Naive thymus-derived CD8-positive, alpha-beta T cell (primary cell): ENCODE results near the gene NUMB. TPM values are rescaled to one million over a fixed set of nuclear protein-coding genes. Genes with fewer than 3 reads are reported as not detected.

Source experiments
- ATAC-seq, 2 donors: fragments of 150-1000 bp; cut with Tn5 transposase in 1 of 2; sonication (Bioruptor Pico), chemical (Tn5 transposase) in 1 of 2; 1 replicate in 1 of 2; 2 replicates in 1 of 2; pipeline ENCODE4 v1.10.0; 2021; ENCODE audit warnings: mild to moderate bottlenecking in 2 of 2, moderate library complexity in 2 of 2
- POLR2A ChIA-PET: fragments of 350-600 bp; sonication (Branson Sonifier 250); formaldehyde crosslinking; loops from one replicate; lab custom pipeline; 2021; ENCODE audit warnings: antibody characterized with exemption; lab: Charles Lee
- DNase-seq, 10 donors: peaks; one replicate each; pipeline versions ENCODE4 v3.0.0 to v3.0.0-alpha.2; 2020 to 2022
- H3K27ac Mint-ChIP-seq, 10 donors: one replicate each; pipeline ENCODE4 v1.8.0; 2020 to 2022; ENCODE audit warnings: mild to moderate bottlenecking in 10 of 10, mixed read lengths in 10 of 10, moderate library complexity in 4 of 10, inconsistent platforms in 1 of 10
- H3K27me3 Mint-ChIP-seq, 5 donors: one replicate each; pipeline ENCODE4 v1.8.0; 2021 to 2022; ENCODE audit warnings: mixed read lengths in 5 of 5
- H3K36me3 Mint-ChIP-seq, 3 donors: one replicate each; pipeline ENCODE4 v1.8.0; 2020 to 2022; ENCODE audit warnings: mixed read lengths in 3 of 3, mild to moderate bottlenecking in 2 of 3, inconsistent platforms in 1 of 3
- H3K4me1 Mint-ChIP-seq, 4 donors: one replicate each; pipeline ENCODE4 v1.8.0; 2021 to 2022; ENCODE audit warnings: mixed read lengths in 4 of 4
- H3K4me3 Mint-ChIP-seq, 10 donors: one replicate each; pipeline ENCODE4 v1.8.0; 2020 to 2022; ENCODE audit warnings: mild to moderate bottlenecking in 10 of 10, mixed read lengths in 10 of 10, moderate library complexity in 6 of 10, inconsistent platforms in 1 of 10
- H3K9me3 Mint-ChIP-seq, 9 donors: one replicate each; pipeline ENCODE4 v1.8.0; 2020 to 2022; ENCODE audit warnings: mixed read lengths in 9 of 9, mild to moderate bottlenecking in 3 of 9, inconsistent platforms in 1 of 9, moderate library complexity in 1 of 9
- polyA plus RNA-seq, 3 donors: library from polyadenylated mRNA; unstranded; fragments of 300-500 nt; fragmentation: Illumina TruSeq; gene quantifications; one replicate each; pipeline ENCODE4 v1.2.3, GENCODE V29; 2021
- total RNA-seq, 8 experiments: library from RNA in 2 of 8; stranded (reverse) in 2 of 8; gene quantifications; one replicate each; pipeline ENCODE4 v1.2.3 and lab custom pipeline; 2021 to 2026

NUMB gene
- total and polyA plus RNA-seq, 5 experiments from 2014 or later, result 24.5 to 51.2 (median 34.7) TPM

DNA sequence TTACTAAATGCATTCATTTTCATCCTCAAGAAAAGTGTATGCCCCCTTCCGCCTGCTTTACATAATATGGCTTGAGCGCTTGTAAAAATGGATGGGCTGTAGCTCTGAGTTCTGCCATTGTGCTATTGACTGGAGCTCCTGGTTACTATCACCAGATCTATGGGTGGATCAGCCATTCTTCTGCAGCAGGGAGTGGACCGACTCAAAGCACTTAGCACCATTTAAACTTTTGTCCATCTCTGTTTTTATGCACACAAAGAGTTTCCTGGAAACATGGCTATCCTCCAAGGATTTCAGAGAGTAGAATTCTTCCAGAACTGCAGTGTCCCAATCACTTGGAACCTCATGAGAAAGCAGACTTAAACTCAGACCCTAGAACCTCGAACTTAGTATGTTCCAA is 4.5 kb upstream of the NUMB start:
- POLR2A ChIA-PET, result interaction anchor here (1.2 to 1.7 kb wide), 2 partner anchors 12 to 28 kb away, joined by 3 to 4 read pairs; partner anchors contain the start of gene RIOX1
- Mint-ChIP-seq H3K4me1 (peaks cover 24 to 51% (median 39%) of the 10 kb centered on the region in 4 donors), H3K27me3 (peaks cover 0 to 2% (median 0%) of the 10 kb centered on the region in 5 donors), H3K4me3 (peak overlapping the region in 1 of 10 donors; percentile 55), H3K27ac (no peak overlapping the region), H3K9me3 (no peaks in the 10 kb centered on the region), H3K36me3 (no peaks in the 10 kb centered on the region)
- no peak for ATAC-seq
- no peak for DNase-seq

DNA sequence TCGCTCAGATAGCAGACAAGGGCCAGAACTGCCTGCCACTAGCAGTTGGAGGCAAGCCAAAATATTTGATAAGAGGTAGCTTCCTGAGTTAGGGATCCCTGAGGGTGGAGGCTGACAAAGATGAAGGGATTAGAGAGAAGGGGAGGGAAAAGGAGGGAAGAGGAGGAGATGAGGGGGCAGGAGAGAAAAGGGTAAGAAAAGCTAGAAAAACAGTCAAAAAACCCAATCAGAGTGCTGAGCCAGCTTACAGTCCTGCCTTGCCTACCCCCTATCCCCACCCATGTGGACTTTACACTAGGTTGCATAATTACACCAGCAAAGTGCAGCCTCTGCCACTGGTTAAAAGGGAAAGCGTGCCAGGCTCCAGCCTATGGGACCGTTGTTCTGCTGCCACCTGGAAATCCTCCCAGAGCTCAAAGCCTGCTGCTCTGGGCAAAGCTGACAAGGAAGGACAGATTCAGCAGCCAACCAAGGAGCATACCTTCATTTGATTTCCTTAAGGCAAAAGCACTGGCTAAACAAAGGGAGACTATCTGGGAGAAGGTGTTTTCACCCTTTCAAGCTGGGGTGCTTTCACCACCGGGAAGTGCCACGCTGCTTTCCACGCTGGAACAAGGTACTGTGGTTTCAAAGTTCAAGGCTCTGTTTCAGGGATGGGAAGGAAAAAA is 3.8 kb upstream of the NUMB start:
- peaks cover 28 to 49% (median 39%) of the 10 kb centered on the region in 4 donors for H3K4me1 Mint-ChIP-seq
- H3K36me3 Mint-ChIP-seq, result no peaks in the 10 kb centered on the region
- H3K4me3 Mint-ChIP-seq, result no peak overlapping the region
- POLR2A ChIA-PET, result interaction anchor here (1.7 kb wide), 1 partner anchor 11 kb away, joined by 4 read pairs; no protein-coding TSS in a partner anchor
- no peak for ATAC-seq
- H3K9me3 Mint-ChIP-seq, result no peaks in the 10 kb centered on the region
- no peak overlapping the region for H3K27ac Mint-ChIP-seq
- peaks cover 0 to 2% (median 0%) of the 10 kb centered on the region in 5 donors for H3K27me3 Mint-ChIP-seq
- DNase-seq, result no peak

DNA sequence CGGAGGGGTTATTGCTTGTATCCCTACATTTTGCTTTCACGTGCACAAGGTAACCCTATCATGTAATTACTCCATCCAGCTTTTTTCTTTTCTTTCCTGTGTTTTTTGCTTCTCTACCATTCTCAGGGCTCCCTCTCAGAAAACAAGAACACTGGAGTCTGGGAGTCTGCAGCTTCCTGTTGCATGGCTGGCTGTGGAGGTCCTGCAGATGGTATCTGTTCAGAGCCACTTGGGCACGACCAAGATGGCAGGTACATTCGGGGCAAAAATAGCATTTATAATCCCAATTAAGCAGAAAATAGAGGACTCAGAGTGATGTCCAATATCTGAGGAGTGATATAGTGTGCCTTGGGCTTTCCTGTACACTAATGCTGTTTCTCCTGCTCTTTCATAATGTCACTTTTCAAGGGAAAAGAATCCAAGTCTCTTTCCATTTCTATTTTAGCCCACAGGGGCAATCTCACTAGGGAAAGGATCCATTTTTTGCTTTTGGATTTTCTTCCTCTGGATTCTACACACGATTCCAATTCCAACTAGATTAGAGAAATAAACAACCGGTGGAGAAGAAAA is 3.2 kb upstream of the NUMB start:
- Mint-ChIP-seq H3K27ac (no peak overlapping the region), H3K4me3 (no peak overlapping the region)

DNA sequence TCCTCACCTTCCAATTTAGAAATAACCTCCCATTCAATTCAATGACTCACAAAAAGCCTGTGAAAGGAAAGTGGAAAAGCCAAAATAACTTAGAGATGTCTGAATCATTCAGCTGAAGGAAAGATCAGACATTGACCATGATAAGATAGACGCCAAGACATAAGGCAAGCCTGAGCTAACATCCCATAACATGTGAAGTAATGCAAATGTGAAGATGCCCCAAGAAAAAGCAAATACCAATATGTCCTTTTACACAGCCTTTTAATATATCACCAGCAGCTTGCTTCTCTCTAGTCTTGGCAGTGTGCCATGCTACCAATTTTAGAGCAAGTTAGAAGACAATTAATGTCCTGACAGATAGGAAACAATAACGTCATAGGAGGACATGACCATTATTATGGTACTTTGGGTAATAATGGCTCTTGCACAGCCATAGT is 2.4 kb upstream of the NUMB start:
- peak overlapping the region in 1 of 10 donors; percentile 6 for H3K4me3 Mint-ChIP-seq
- peak overlapping the region in 2 of 10 donors; percentile 1 to 4 for H3K27ac Mint-ChIP-seq
- no peak for ATAC-seq
- H3K27me3 Mint-ChIP-seq, result peaks cover 0 to 2% (median 0%) of the 10 kb centered on the region in 5 donors
- H3K4me1 Mint-ChIP-seq, result peaks cover 31 to 51% (median 43%) of the 10 kb centered on the region in 4 donors
- no peak for DNase-seq
- POLR2A ChIA-PET, result no interaction called here
- no peaks in the 10 kb centered on the region for H3K36me3 Mint-ChIP-seq
- H3K9me3 Mint-ChIP-seq, result no peaks in the 10 kb centered on the region

More for the DNA sequence above, 3.2 kb upstream of the NUMB start:
- POLR2A ChIA-PET, result no interaction called here
- DNase-seq, result no peak
- no peak for ATAC-seq
- Mint-ChIP-seq H3K4me1 (peaks cover 33 to 50% (median 44%) of the 10 kb centered on the region in 4 donors), H3K36me3 (no peaks in the 10 kb centered on the region), H3K9me3 (no peaks in the 10 kb centered on the region), H3K27me3 (peaks cover 0 to 2% (median 0%) of the 10 kb centered on the region in 5 donors)

DNA sequence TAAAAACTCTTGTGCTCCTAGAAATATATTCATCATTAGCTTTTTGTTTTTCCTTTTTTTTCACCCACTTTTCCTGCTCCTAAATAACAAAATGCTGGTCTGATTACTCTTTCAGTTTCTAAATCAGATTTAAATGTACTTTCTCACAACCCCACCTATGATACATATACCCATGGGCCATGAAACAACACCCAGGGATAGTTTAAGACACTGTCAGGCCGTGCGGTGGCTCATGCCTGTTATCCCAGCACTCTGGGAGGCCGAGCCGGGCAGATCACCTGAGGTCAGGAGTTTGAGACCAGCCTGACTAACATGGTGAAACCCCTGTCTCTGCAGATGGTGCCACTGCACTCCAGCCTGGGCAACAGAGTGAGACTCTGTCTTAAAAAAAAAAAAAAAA is 1.6 kb upstream of the NUMB start:
- Mint-ChIP-seq H3K36me3 (no peaks in the 10 kb centered on the region), H3K27me3 (peaks cover 0 to 2% (median 0%) of the 10 kb centered on the region in 5 donors), H3K4me1 (peaks cover 28 to 51% (median 43%) of the 10 kb centered on the region in 4 donors), H3K9me3 (no peaks in the 10 kb centered on the region), H3K4me3 (peak overlapping the region in 5 of 10 donors; percentile 63 to 98 (median 69)), H3K27ac (no peak overlapping the region)
- POLR2A ChIA-PET, result interaction anchor here (3.2 kb wide), 1 partner anchor 31 kb away, joined by 21 read pairs; the partner anchor contains the start of gene RIOX1
- DNase-seq, result no peak
- no peak for ATAC-seq

DNA sequence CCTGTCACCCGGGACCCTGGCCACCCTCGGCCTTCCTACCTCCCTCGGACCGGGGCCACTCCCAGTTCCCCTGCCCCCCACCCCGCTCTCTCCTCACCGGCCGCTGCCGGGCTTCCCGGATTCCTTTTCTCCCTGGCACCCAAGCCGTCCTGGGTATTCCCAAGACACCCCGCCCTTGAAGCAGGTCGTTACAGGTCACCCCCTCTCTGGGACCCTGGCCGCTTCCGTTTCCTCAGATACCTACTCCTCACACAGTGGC is 493 bp downstream of the NUMB start:
- POLR2A ChIA-PET, result interaction anchor here (0.8 to 3.2 kb wide), 11 partner anchors 10 to 1716 kb away, joined by 3 to 21 read pairs (median 5); partner anchors contain the start of genes ACOT2, PSEN1, RBM25 and RIOX1
- DNase-seq (peak in 2 of 10 donors; percentile 0 to 5), ATAC-seq (no peak)
- Mint-ChIP-seq H3K27me3 (peaks cover 0 to 2% (median 0%) of the 10 kb centered on the region in 5 donors), H3K9me3 (no peaks in the 10 kb centered on the region), H3K4me1 (peaks cover 21 to 45% (median 41%) of the 10 kb centered on the region in 4 donors), H3K4me3 (peak overlapping the region; percentile 89 to 100 (median 98)), H3K36me3 (no peaks in the 10 kb centered on the region), H3K27ac (peak overlapping the region; percentile 46 to 98 (median 92))

DNA sequence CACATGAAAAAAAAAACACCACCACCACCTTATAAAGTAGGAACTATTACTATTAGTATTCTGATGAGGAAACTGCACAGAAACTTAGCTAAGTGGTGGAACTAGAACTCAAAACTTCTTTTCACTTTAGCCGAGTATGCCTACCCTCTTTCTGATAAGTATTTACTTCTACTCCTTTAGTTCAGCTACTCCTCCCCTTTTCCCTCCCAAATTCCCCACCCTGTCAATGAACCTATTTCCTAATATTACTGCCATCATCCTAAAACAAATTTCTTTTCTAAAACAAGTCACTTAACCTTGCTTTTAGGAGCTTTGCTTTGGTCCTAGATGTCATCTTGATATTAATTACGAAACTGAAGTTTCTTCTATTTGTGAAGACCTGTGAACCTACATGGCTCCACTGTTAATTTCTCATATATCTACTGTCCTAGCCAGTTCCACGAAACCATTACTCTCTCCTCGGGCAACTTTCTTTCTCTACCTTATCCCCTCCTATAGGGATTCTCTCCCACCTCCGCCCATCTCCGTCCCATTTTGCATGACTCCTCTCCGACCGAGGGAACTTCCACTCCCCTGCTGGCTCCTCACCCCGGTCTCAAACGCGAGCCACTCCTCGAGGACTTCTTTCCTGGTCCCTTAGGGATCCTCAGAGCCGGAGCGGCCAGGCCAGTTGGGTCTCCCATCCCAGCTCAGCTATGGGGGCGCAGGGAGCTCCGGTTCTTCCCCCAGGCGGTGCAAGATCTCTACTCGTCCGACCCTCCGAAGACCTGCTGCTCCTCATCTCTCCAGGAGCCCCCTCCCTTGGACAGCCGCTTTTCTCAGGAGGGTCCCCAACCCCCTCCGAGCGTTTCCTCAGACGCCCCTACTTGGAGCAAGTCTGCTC is 1.1 kb downstream of the NUMB start:
- Mint-ChIP-seq H3K9me3 (no peaks in the 10 kb centered on the region), H3K4me3 (peak overlapping the region; percentile 89 to 100 (median 98)), H3K4me1 (peaks cover 25 to 51% (median 46%) of the 10 kb centered on the region in 4 donors), H3K36me3 (peaks cover 0 to 2% (median 0%) of the 10 kb centered on the region in 3 donors), H3K27ac (peak overlapping the region; percentile 46 to 98 (median 92)), H3K27me3 (peaks cover 0 to 2% (median 0%) of the 10 kb centered on the region in 5 donors)
- POLR2A ChIA-PET, result interaction anchor here (0.5 to 3.2 kb wide), 6 partner anchors 15 to 399 kb away, joined by 3 to 21 read pairs (median 5); partner anchors contain the start of genes ACOT2, RBM25 and RIOX1
- DNase-seq (peak in 5 of 10 donors; percentile 4 to 20 (median 13)), ATAC-seq (no peak)

DNA sequence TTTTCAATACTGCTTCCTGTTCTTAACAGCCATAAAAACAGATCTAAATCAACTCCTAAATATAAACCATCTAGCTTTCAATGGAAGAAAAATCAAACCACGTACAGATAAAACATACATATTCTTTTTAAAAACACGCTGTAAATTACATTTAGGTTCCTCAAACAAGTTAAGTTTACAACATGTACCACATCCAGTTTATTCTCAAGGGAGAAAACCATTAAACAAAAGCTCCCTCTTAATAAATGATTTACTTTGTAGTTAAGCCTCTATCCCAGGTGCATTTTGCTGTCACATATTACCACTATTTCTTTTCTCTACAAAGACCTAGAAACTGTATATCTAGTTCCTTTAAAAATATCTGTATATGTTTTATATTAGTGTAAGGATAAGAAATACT is 3.1 kb downstream of the NUMB start:
- H3K4me3 Mint-ChIP-seq, result peak overlapping the region in 8 of 10 donors; percentile 11 to 60 (median 20)
- H3K36me3 Mint-ChIP-seq, result peaks cover 0 to 3% (median under 1%) of the 10 kb centered on the region in 3 donors
- DNase-seq (no peak), ATAC-seq (no peak)
- no peaks in the 10 kb centered on the region for H3K9me3 Mint-ChIP-seq
- H3K27me3 Mint-ChIP-seq, result no peaks in the 10 kb centered on the region
- POLR2A ChIA-PET, result interaction anchor here (1.9 kb wide), 1 partner anchor 35 kb away, joined by 4 read pairs; the partner anchor contains the start of gene RIOX1
- H3K27ac Mint-ChIP-seq, result peak overlapping the region in 4 of 10 donors; percentile 42 to 75 (median 63)
- peaks cover 21 to 55% (median 49%) of the 10 kb centered on the region in 4 donors for H3K4me1 Mint-ChIP-seq

DNA sequence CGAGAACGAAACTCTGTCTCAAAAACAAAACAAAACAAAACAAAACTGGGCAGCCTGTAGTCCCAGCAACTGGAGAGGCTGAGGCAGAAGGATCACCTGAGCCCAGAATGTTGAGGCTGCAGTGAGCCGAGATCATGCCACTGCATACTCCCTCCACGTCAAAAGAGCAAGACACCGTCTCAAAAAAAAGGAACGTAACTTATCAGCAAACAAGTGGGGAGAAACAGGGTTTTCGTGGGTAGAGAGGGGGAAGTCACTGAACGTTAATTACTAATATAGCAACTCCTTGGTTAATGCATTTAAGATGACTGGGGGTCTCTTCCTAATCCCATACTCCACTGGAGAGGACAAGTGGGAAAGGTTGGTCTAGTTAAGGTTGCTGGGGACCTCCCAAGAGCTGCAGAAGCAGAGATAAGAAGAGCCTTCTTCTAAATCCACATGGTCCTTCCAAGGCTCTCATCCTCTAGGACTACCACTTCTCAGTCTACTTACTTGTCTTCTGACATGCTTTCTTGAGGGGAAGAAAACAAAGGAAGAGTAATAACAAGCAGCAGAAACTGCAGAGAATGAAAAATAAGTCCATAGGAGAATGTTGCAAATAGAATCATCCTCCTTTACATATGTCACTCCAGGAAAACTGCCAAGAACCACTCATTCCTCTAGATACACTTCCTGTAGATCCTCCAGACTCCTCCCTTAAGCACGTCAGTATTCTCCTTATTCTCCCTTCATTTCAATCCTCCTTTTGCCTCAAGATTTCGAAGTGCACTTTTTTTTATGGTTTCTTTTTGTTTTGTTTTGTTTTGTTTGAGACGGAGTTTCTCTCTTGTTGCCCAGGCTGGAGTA is 5.8 kb downstream of the NUMB start:
- H3K4me1 Mint-ChIP-seq, result peaks cover 17 to 46% (median 35%) of the 10 kb centered on the region in 4 donors
- peaks cover 0 to 7% (median 2%) of the 10 kb centered on the region in 3 donors for H3K36me3 Mint-ChIP-seq
- POLR2A ChIA-PET, result no interaction called here
- peak overlapping the region in 1 of 10 donors; percentile 29 for H3K4me3 Mint-ChIP-seq
- peak overlapping the region in 2 of 10 donors; percentile 24 to 46 for H3K27ac Mint-ChIP-seq
- no peaks in the 10 kb centered on the region for H3K27me3 Mint-ChIP-seq
- DNase-seq, result no peak
- ATAC-seq, result no peak
- H3K9me3 Mint-ChIP-seq, result no peaks in the 10 kb centered on the region

DNA sequence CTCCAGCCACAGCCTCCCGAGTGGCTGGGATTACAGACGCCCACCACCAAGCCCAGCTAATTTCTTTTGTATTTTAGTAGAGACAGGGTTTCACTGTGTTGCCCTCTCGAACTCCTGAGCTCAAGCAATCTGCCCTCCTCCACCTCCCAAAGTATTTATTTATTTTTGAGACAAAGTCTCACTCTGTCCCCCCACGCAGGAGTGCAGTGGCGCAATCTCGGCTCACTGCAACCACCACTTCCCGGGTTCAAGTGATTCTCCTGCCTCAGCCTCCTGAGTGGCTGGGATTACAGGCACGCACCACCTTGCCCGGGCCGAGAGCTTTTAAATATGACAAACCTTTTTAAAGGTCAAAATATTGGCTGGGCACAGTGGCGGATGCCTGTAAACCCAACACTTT is 14.6 kb downstream of the NUMB start:
- no peak overlapping the region for H3K27ac Mint-ChIP-seq
- H3K4me1 Mint-ChIP-seq, result peaks cover 4 to 29% (median 12%) of the 10 kb centered on the region in 4 donors
- DNase-seq (no peak), ATAC-seq (no peak)
- H3K27me3 Mint-ChIP-seq, result no peaks in the 10 kb centered on the region
- H3K4me3 Mint-ChIP-seq, result no peak overlapping the region
- no peaks in the 10 kb centered on the region for H3K9me3 Mint-ChIP-seq
- POLR2A ChIA-PET, result no interaction called here
- peaks cover 0 to 4% (median 0%) of the 10 kb centered on the region in 3 donors for H3K36me3 Mint-ChIP-seq

DNA sequence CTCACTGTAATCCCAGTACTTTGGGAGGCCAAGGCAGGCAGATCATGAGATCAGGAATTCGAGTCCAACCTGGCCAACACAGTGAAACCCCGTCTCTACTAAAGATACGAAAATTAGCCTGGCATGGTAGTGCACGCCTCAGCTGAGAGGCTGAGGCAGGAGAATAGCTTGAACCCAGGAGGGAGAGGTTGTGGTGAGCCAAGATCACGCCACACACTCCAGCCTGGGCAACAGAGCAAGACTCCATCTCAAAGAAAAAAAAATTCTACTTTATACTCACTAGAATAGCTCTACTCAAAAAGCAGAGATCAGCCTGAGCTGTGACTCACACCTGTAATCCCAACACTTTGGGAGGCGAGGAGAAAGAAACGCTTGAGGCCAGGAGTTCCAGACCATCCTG is 17.1 kb downstream of the NUMB start:
- no peaks in the 10 kb centered on the region for H3K9me3 Mint-ChIP-seq
- POLR2A ChIA-PET, result no interaction called here
- H3K27me3 Mint-ChIP-seq, result no peaks in the 10 kb centered on the region
- peaks cover 0 to 7% (median 0%) of the 10 kb centered on the region in 3 donors for H3K36me3 Mint-ChIP-seq
- peak overlapping the region in 1 of 10 donors; percentile 52 for H3K27ac Mint-ChIP-seq
- ATAC-seq (no peak), DNase-seq (no peak)
- H3K4me3 Mint-ChIP-seq, result no peak overlapping the region
- H3K4me1 Mint-ChIP-seq, result peaks cover 7 to 31% (median 11%) of the 10 kb centered on the region in 4 donors
